SW480 (cell line): Measurements from ENCODE around the gene DNAJB1.

Source experiments
- DNase-seq: peaks from one replicate; pipeline ENCODE4 v3.0.0-alpha.2; 2016; ENCODE audit warnings: low spot score

DNAJB1 gene

DNA sequence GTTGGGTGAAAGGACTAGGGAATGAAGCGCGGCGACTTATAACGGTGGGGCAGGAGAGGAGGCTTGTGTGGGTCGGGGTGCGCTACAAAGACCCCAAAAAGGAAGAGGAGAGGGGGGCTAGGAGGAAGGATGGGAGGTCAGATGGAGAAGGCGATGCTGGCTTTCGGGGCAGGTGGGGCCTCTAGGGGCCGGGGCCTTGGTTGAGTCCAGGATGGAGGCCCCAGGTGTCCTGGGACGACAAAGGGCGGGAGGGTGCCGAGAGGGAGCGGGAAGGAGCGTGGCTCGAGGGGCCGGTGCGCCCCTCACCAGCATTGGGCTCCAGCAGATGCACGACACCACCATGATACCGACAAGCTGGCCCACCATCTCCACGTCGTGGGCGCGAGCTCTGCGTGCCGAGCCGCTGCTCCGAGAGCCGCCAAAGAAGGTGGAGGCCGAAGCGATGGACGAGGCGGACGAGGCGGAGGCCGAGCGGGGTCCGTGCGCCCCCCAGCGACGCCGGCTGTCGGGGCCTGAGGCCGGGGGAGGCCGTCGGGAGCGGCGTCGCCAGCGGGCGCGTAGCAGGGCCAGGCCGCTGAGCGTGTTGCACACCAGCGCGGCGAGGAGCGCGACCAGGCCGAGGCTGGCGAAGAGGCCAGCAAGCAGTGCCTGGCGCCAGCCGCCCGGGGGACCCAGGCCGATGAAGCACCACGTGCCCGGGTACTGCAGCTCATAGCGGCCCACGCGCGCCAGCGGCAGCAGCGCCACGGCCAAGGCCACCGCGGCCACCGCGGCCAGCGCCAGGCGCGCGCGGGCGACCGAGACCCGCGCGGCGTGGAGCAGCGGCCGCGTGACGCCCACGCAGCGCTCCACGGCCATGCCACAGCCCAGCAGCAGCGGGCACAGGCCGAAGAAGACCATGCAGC lies 44.9 kb downstream of the DNAJB1 start:
- no peak for DNase-seq

GRCh38 chr19:14472202-14472938 lies 45.8 kb downstream of the DNAJB1 start:
- peak; percentile 55 for DNase-seq

- no peak for DNase-seq
Measured at GRCh38 chr19:14471436-14472187, 46.6 kb downstream of the DNAJB1 start.

DNA sequence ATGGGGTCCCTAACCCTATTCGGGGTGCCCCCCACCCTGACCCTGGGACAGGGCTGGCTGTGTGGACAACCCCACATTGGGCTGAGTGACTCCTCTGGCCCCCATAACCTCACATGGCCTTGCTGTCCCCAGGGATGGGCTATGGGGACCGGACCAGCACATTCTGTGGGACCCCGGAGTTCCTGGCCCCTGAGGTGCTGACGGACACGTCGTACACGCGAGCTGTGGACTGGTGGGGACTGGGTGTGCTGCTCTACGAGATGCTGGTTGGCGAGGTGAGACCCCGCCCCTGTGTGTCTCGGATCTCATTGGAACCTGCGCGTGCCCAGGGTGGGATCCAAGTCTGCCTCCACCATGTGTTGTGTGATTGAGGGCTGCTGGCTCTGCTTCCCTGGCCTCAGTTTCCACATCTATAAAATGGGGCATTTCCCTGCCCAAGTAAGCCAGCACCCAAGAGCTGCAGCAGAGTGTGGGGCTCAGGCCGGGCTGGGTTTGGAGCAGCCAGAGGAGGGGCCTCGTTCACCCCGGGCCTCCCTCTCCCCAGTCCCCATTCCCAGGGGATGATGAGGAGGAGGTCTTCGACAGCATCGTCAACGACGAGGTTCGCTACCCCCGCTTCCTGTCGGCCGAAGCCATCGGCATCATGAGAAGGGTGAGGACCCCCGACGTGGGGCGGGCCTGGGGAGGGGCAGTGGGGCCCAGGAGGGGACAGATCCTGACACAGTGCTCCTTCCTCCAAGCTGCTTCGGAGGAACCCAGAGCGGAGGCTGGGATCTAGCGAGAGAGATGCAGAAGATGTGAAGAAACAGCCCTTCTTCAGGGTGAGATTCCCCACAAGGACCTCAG lies 47.9 kb downstream of the DNAJB1 start:
- no peak for DNase-seq

- DNase-seq: peak; percentile 31
Measured at GRCh38 chr19:14467816-14468215, 50.4 kb downstream of the DNAJB1 start.

DNA sequence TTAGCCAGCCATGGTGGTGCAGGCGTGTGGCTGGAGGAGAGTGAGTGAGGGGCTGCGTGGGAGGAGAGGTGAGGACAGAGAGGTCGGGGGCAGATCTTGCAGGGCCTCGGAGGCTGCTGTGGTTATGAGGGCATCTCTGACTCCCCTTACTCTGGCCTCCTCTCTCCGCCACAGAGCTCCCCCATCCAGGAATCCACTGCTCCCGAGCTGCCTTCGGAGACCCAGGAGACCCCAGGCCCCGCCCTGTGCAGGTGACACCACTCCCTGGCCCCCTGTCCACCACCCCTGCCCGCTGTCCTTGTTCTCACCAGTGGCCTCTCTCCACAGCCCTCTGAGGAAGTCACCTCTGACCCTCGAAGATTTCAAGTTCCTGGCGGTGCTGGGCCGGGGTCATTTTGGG lies 50.8 kb downstream of the DNAJB1 start:
- no peak for DNase-seq
